ENCODE results near the gene ZNF148.

- TF ChIP-seq YY1 (IDR thresholded peaks at IDR 0.05; ENCODE audit: insufficient read depth, insufficient read length): no peak
- no peak for TF ChIP-seq SUZ12 (IDR thresholded peaks at IDR 0.05; ENCODE audit: extremely low read depth, insufficient read depth, insufficient read length)
These were observed 42.6 kb downstream of the ZNF148 start for GRCh38 chr3:125332504-125332903.
